GM12878 (cell line): Measurements from ENCODE around the gene TRPV5. TPM values are rescaled to one million over a fixed set of nuclear protein-coding genes. Genes with fewer than 3 reads are reported as not detected.

ENCODE experiments used
- ATAC-seq: fragments of 200-7000 bp; cut with Tn5 transposase; 3 replicates; pipeline ENCODE4 v1.9.1; 2020; ENCODE audit warnings: mild to moderate bottlenecking, moderate library complexity
- BruUV-seq: library from RNA; stranded (reverse); fragments of 400-500 nt; replicated peaks from 2 replicates; lab custom pipeline; 2021; lab: Mats Ljungman, UMichigan
- CTCF ChIA-PET: fragments of 300-600 bp; sonication (Branson Sonifier 250); formaldehyde crosslinking; extraction: SDS; loops from one replicate; lab custom pipeline; 2021; ENCODE audit warnings: inconsistent platforms; lab: Yijun Ruan, JAX
- POLR2A ChIA-PET: fragments of 350-600 bp; formaldehyde crosslinking; extraction: SDS; loops from one replicate; lab custom pipeline; 2021; ENCODE audit warnings: inconsistent platforms; lab: Charles Lee
- RAD21 ChIA-PET: fragments of 300-600 bp; sonication (Branson Sonifier 250); formaldehyde crosslinking; loops from one replicate; lab custom pipeline; 2023; ENCODE audit warnings: antibody characterized with exemption; ENCODE audit not compliant: unreplicated experiment; lab: Charles Lee
- SMC1A ChIA-PET: fragments of 300-600 bp; sonication (Branson Sonifier 250); formaldehyde crosslinking; loops from one replicate; lab custom pipeline; 2023; ENCODE audit not compliant: unreplicated experiment, uncharacterized antibody; lab: Charles Lee
- DNase-seq: peaks from one replicate; pipeline ENCODE4 v3.0.0-alpha.2; 2011; ENCODE audit warnings: low read depth, low spot score
- FAIRE-seq: peaks from 3 replicates; lab custom pipeline; 2011; peaks lifted over from hg19 to GRCh38; lab: Jason Lieb, UNC
- H2AFZ ChIP-seq: 2 replicates; pipeline ENCODE4 v1.6.0; 2011; ENCODE audit warnings: low read depth, low read length, control low read depth; ENCODE audit not compliant: control insufficient read depth
- H3K27ac ChIP-seq: 2 replicates; pipeline ENCODE4 v1.5.1; 2011; ENCODE audit warnings: control low read depth; ENCODE audit not compliant: control insufficient read depth, insufficient read depth
- H3K27me3 ChIP-seq, 2 experiments: replicated peaks in 1 of 2; 2 replicates each; pipeline versions ENCODE4 v1.6.0 to v1.6.1; 2011; ENCODE audit warnings: low read length in 1 of 2; ENCODE audit not compliant: control insufficient read depth in 2 of 2, insufficient read depth in 2 of 2
- H3K36me3 ChIP-seq, 2 experiments: 2 replicates each; pipeline ENCODE4 v1.5.1; 2011; ENCODE audit warnings: low read length in 1 of 2; ENCODE audit not compliant: control insufficient read depth in 2 of 2, insufficient read depth in 2 of 2
- H3K4me1 ChIP-seq: 2 replicates; pipeline ENCODE4 v1.6.1; 2011; ENCODE audit warnings: mild to moderate bottlenecking, low read length, moderate library complexity, mixed read lengths; ENCODE audit not compliant: control insufficient read depth, insufficient read depth
- H3K4me2 ChIP-seq: 2 replicates; pipeline ENCODE4 v1.6.0; 2011; ENCODE audit warnings: control low read depth; ENCODE audit not compliant: control insufficient read depth, insufficient read depth
- H3K4me3 ChIP-seq: fragments of 200-600 bp; sonication (generic); 2 replicates; pipeline ENCODE4 v1.5.1; 2016
- H3K79me2 ChIP-seq: 2 replicates; pipeline ENCODE4 v1.6.0; 2011; ENCODE audit warnings: low read length; ENCODE audit not compliant: control insufficient read depth, insufficient read depth
- H3K9ac ChIP-seq: 2 replicates; pipeline ENCODE4 v1.8.0; 2011; ENCODE audit warnings: low read length, control low read depth, mixed read lengths; ENCODE audit not compliant: control insufficient read depth, insufficient read depth
- H3K9me3 ChIP-seq: replicated peaks from 3 replicates; pipeline ENCODE4 v1.5.1; 2011; ENCODE audit warnings: mild to moderate bottlenecking, low read length; ENCODE audit not compliant: control insufficient read depth, insufficient read depth
- H4K20me1 ChIP-seq: 2 replicates; pipeline ENCODE4 v1.6.0; 2011; ENCODE audit not compliant: control insufficient read depth, insufficient read depth
- CHD2 ChIP-seq: IDR thresholded peaks from 2 replicates; pipeline ENCODE4 v1.6.1; 2011; ENCODE audit warnings: low read depth, low read length, improper control_type of control experiment, borderline replicate concordance
- EED ChIP-seq: sonication (generic); IDR thresholded peaks from 2 replicates; pipeline ENCODE4 v1.6.1; 2016; ENCODE audit warnings: antibody characterized with exemption, low read depth
- ETV6 ChIP-seq, 2 experiments: fragments of 450-650 bp in 1 of 2; IDR thresholded peaks in 1 of 2; conservative IDR thresholded peaks in 1 of 2; 2 replicates each; pipeline ENCODE4 v1.6.1; 2014; ENCODE audit warnings: antibody characterized with exemption in 1 of 2, borderline replicate concordance in 1 of 2, low read depth in 1 of 2, mild to moderate bottlenecking in 1 of 2, moderate library complexity in 1 of 2
- EZH2 ChIP-seq: IDR thresholded peaks from 2 replicates; pipeline ENCODE4 v1.6.1; 2012; ENCODE audit warnings: low read depth, mild to moderate bottlenecking, control low read depth, inconsistent platforms, low read length, borderline replicate concordance; ENCODE audit not compliant: control insufficient read depth
- FOXK2 ChIP-seq: fragments of 450-650 bp; IDR thresholded peaks from 2 replicates; pipeline ENCODE4 v1.6.1; 2017; ENCODE audit warnings: mild to moderate bottlenecking, moderate library complexity
- FOXM1 ChIP-seq: IDR thresholded peaks from 2 replicates; pipeline ENCODE4 v1.6.1; 2012; ENCODE audit warnings: low read depth, mild to moderate bottlenecking, inconsistent platforms, low read length, moderate library complexity
- GABPA ChIP-seq: IDR thresholded peaks from 2 replicates; pipeline ENCODE4 v1.6.1; 2014; ENCODE audit warnings: antibody characterized with exemption, low read depth, mild to moderate bottlenecking, inconsistent platforms
- HDAC2 ChIP-seq: fragments of 200-600 bp; sonication (generic); IDR thresholded peaks from 2 replicates; pipeline ENCODE4 v1.6.1; 2017
- HSF1 ChIP-seq: fragments of 150-350 bp; IDR thresholded peaks from 2 replicates; pipeline ENCODE4 v1.6.1; 2014; ENCODE audit warnings: mild to moderate bottlenecking, low read depth, low read length
- MEF2A ChIP-seq: IDR thresholded peaks from 2 replicates; pipeline ENCODE4 v1.6.1; 2011; ENCODE audit warnings: low read depth, mild to moderate bottlenecking, low read length, moderate library complexity; ENCODE audit not compliant: insufficient read depth
- MLLT1 ChIP-seq: fragments of 450-650 bp; IDR thresholded peaks from 2 replicates; pipeline ENCODE4 v1.6.1; 2016; ENCODE audit warnings: mild to moderate bottlenecking
- NBN ChIP-seq: fragments of 450-650 bp; IDR thresholded peaks from 2 replicates; pipeline ENCODE4 v1.6.1; 2016
- NR2C1 ChIP-seq: fragments of 450-650 bp; IDR thresholded peaks from 2 replicates; pipeline ENCODE4 v1.6.1; 2017; ENCODE audit warnings: antibody characterized with exemption, mild to moderate bottlenecking, moderate library complexity
- PAX8 ChIP-seq: fragments of 450-650 bp; IDR thresholded peaks from 2 replicates; pipeline ENCODE4 v1.6.1; 2017; ENCODE audit warnings: mild to moderate bottlenecking, moderate library complexity
- RAD21 ChIP-seq: IDR thresholded peaks from 2 replicates; pipeline ENCODE4 v1.6.1; 2011; ENCODE audit warnings: mild to moderate bottlenecking, low read depth, low read length, moderate library complexity; ENCODE audit not compliant: insufficient read depth
- RFX5 ChIP-seq: IDR thresholded peaks from 2 replicates; pipeline ENCODE4 v1.6.1; 2011; ENCODE audit warnings: low read depth, low read length, improper control_type of control experiment
- SMAD1 ChIP-seq: fragments of 450-650 bp; IDR thresholded peaks from 2 replicates; pipeline ENCODE4 v1.6.1; 2018; ENCODE audit warnings: mild to moderate bottlenecking, low read depth; ENCODE audit not compliant: partially characterized antibody
- SMC3 ChIP-seq: IDR thresholded peaks from 2 replicates; pipeline ENCODE4 v1.6.1; 2011; ENCODE audit warnings: low read length, improper control_type of control experiment, borderline replicate concordance
- SP1 ChIP-seq: IDR thresholded peaks from one replicate; pipeline ENCODE4 v1.6.1; 2011; ENCODE audit warnings: low read depth, low read length
- YY1 ChIP-seq: IDR thresholded peaks from 2 replicates; pipeline ENCODE4 v1.6.1; 2011; ENCODE audit warnings: low read depth, mild to moderate bottlenecking, low read length
- WGBS: methylation state at CpG from one replicate; pipeline ENCODE4 v1.1.6; 2016; ENCODE audit warnings: low lambda C conversion rate; ENCODE audit not compliant: insufficient replicate concordance, insufficient coverage; ENCODE audit errors: missing lambda C conversion rate; 5-methylcytosine and 5-hydroxymethylcytosine counted together
- in situ Hi-C: fragments of 300-500 bp; cut with MboI; formaldehyde crosslinking; loops from 9 replicates; pipeline ENCODE4 v1.14.3; 2018; ENCODE audit warnings: mixed read lengths
- intact Hi-C: fragments of 100-400 bp; cut with micrococcal nuclease; formaldehyde crosslinking; loops from one replicate; pipeline ENCODE4 v1.14.2; 2022; ENCODE audit not compliant: unreplicated experiment
- polyA plus RNA-seq, 11 experiments: library from polyadenylated mRNA; depleted of rRNA in 4 of 11; unstranded in 6 of 11; stranded (reverse) in 5 of 11; fragments of >200 nt; fragmentation: Nextera tagmentation in 4 of 11; fragmentation: Illumina TruSeq in 1 of 11; extraction: Ambion mirVana in 4 of 11; extraction: Trizol in 1 of 11; gene quantifications; 1 replicate in 1 of 11; 2 replicates in 10 of 11; pipeline versions ENCODE4 v1.2.1 to v1.2.3, GENCODE V29; 2011 to 2016; ENCODE audit warnings: inconsistent platforms in 2 of 11, missing spikeins in 2 of 11, low read depth in 1 of 11
- total RNA-seq, 4 experiments: library from RNA; depleted of rRNA in 3 of 4; stranded (reverse); fragments of >200 nt in 3 of 4; fragmentation: Illumina TruSeq in 1 of 4; extraction: Trizol in 1 of 4; gene quantifications; 2 replicates each; pipeline versions ENCODE4 v1.2.1 to v1.2.3, GENCODE V29; 2013 to 2021

The TRPV5 gene
- total and polyA plus RNA-seq, 10 of the 15 experiments (the other 5 are each of a cell fraction or from before 2014, with no cell fraction given) = not detected

GRCh38 chr7:142930126-142930730 is 3.3 kb downstream of the TRPV5 start:
- ChIA-PET RAD21 (no interaction called here), SMC1A (no interaction called here)

GRCh38 chr7:142927949-142928348 is 5.6 kb downstream of the TRPV5 start:
- intact Hi-C loops (no loop called here), in situ Hi-C loops (no loop called here)
- no peaks in the 10 kb centered on the region; the same call in 2 of the 3 replicates for H3K9me3 ChIP-seq
- H3K4me2 ChIP-seq = no peak overlapping the region
- ATAC-seq = no peak
- no peak overlapping the region for H3K27ac ChIP-seq
- no peak for FAIRE-seq
- POLR2A ChIA-PET = no interaction called here
- H3K27me3 ChIP-seq = no peaks in the 10 kb centered on the region; a peak in 3 of 4 replicates
- no peak overlapping the region for H3K9ac ChIP-seq
- no peaks in the 10 kb centered on the region for H4K20me1 ChIP-seq
- no peak overlapping the region for H2AFZ ChIP-seq
- no peaks in the 10 kb centered on the region for H3K36me3 ChIP-seq
- no peaks in the 10 kb centered on the region for H3K4me1 ChIP-seq
- SMC1A ChIA-PET = no interaction called here
- H3K79me2 ChIP-seq = no peaks in the 10 kb centered on the region
- H3K4me3 ChIP-seq = no peak overlapping the region
- BruUV-seq = no TSS peak
- 35% methylated on average over 8 of the region's 8 CpGs for WGBS
- CTCF ChIA-PET = no interaction called here
- RAD21 ChIA-PET = no interaction called here
- DNase-seq = no peak
- TF ChIP-seq MLLT1 = no peak
- no peak for TF ChIP-seq HSF1
- no peak for TF ChIP-seq SMAD1
- TF ChIP-seq GABPA = no peak
- no peak for TF ChIP-seq EED
- no peak for TF ChIP-seq CHD2
- TF ChIP-seq SMC3 = no peak
- no peak for TF ChIP-seq HDAC2
- TF ChIP-seq FOXK2 = no peak

More at GRCh38 chr7:142930126-142930730, 3.3 kb downstream of the TRPV5 start:
- Histone ChIP-seq H3K27me3 (no peaks in the 10 kb centered on the region; a peak in 2 of 4 replicates), H3K79me2 (no peaks in the 10 kb centered on the region), H3K9me3 (no peaks in the 10 kb centered on the region; the same call in 2 of the 3 replicates), H3K9ac (no peak overlapping the region), H2AFZ (no peak overlapping the region), H3K36me3 (no peaks in the 10 kb centered on the region), H3K27ac (no peak overlapping the region), H3K4me3 (no peak overlapping the region), H4K20me1 (no peaks in the 10 kb centered on the region), H3K4me2 (no peak overlapping the region), H3K4me1 (no peaks in the 10 kb centered on the region)
- in situ Hi-C loops (no loop called here), intact Hi-C loops (no loop called here)
- ATAC-seq (no peak), DNase-seq (no peak), FAIRE-seq (no peak)
- 19% methylated on average over 11 of the region's 11 CpGs for WGBS
- POLR2A ChIA-PET = no interaction called here
- CTCF ChIA-PET = no interaction called here
- no TSS peak for BruUV-seq
- no peak for TF ChIP-seq EZH2
- no peak for TF ChIP-seq MEF2A
- TF ChIP-seq ETV6 (conservative IDR thresholded peaks at IDR 0.05 in 1 of 2, IDR thresholded peaks at IDR 0.05 in 1 of 2; ENCODE audit: borderline replicate concordance in 1 of 2, low read depth in 1 of 2) = no peak
- no peak for TF ChIP-seq YY1
- no peak for TF ChIP-seq NBN
- no peak for TF ChIP-seq FOXM1
- TF ChIP-seq RFX5 = no peak
- no peak for TF ChIP-seq SP1
- no peak for TF ChIP-seq NR2C1
- TF ChIP-seq RAD21 = no peak
- TF ChIP-seq PAX8 = no peak
